AG04449 (cell line): Measurements from ENCODE around the gene RNF19B.
A peak's percentile ranks its signal among the peaks of the same experiment; 100 is the strongest.

ENCODE experiments used
- CTCF ChIA-PET: fragments of 350-600 bp; formaldehyde crosslinking; extraction: SDS; loops from one replicate; lab custom pipeline; 2021; ENCODE audit warnings: antibody characterized with exemption; lab: Yijun Ruan, JAX
- POLR2A ChIA-PET: fragments of 400-600, 350-600 bp; formaldehyde crosslinking; extraction: SDS; loops from one replicate; lab custom pipeline; 2020; ENCODE audit warnings: antibody characterized with exemption, inconsistent platforms; lab: Yijun Ruan, JAX
- DNase-seq: peaks from one replicate; pipeline ENCODE4 v3.0.0-alpha.2; 2010; ENCODE audit warnings: low read depth, low spot score
- H3K4me3 ChIP-seq: 2 replicates; pipeline ENCODE4 v1.5.1; 2011; ENCODE audit warnings: low read depth, mild to moderate bottlenecking, control low read depth, low read length
- TF ChIP-seq, protein P1 (sequence below): IDR thresholded peaks from one replicate; pipeline ENCODE4 v1.5.1; 2011; ENCODE audit warnings: mild to moderate bottlenecking, moderate library complexity, low read length, control low read depth, inconsistent platforms; ENCODE audit not compliant: insufficient read depth; ENCODE audit errors: missing control alignments

RNF19B gene

DNA sequence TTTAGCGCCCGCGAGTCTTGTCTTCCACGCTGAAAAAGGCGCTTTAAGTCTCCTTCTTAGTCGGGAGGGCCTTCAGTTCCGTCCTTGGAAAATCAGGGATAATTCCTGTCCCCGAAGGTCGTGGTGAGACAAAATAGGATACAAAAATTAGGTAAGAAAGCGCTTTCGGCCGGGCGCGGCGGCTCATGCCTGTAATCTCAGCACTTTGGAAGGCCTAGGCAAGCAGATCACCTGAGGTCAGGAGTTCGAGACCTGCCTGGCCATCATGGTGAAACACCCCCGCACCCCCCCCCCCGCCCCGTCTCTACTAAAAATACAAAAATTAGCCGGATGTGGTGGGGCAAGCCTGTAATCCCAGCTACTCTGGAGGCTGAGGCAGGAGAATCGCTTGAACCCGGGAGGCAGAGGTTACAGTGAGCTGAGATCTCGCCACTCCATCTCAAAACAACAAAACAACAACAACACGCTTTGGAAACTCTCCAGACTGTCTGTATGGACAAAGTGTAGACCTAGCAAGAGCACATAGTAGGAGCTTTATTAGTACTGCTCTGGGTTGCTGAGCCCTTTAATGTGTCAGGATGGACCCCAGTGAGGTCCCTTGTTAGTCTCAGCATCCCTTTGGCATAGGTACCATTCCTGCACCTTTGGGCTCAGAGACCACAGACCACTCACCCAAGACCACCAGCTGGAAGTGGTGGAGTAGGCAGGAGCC is 62.6 kb downstream of the RNF19B start:
- DNase-seq, result no peak
- TF ChIP-seq, protein P1, sequence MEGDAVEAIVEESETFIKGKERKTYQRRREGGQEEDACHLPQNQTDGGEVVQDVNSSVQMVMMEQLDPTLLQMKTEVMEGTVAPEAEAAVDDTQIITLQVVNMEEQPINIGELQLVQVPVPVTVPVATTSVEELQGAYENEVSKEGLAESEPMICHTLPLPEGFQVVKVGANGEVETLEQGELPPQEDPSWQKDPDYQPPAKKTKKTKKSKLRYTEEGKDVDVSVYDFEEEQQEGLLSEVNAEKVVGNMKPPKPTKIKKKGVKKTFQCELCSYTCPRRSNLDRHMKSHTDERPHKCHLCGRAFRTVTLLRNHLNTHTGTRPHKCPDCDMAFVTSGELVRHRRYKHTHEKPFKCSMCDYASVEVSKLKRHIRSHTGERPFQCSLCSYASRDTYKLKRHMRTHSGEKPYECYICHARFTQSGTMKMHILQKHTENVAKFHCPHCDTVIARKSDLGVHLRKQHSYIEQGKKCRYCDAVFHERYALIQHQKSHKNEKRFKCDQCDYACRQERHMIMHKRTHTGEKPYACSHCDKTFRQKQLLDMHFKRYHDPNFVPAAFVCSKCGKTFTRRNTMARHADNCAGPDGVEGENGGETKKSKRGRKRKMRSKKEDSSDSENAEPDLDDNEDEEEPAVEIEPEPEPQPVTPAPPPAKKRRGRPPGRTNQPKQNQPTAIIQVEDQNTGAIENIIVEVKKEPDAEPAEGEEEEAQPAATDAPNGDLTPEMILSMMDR, result no peak
- CTCF ChIA-PET, result interaction anchor here (0.9 to 1.3 kb wide), 3 partner anchors 10 to 30 kb away, joined by 3 to 4 read pairs (median 3); no protein-coding TSS in a partner anchor
- peak overlapping the region; percentile 63 for H3K4me3 ChIP-seq
- POLR2A ChIA-PET, result no interaction called here

DNA sequence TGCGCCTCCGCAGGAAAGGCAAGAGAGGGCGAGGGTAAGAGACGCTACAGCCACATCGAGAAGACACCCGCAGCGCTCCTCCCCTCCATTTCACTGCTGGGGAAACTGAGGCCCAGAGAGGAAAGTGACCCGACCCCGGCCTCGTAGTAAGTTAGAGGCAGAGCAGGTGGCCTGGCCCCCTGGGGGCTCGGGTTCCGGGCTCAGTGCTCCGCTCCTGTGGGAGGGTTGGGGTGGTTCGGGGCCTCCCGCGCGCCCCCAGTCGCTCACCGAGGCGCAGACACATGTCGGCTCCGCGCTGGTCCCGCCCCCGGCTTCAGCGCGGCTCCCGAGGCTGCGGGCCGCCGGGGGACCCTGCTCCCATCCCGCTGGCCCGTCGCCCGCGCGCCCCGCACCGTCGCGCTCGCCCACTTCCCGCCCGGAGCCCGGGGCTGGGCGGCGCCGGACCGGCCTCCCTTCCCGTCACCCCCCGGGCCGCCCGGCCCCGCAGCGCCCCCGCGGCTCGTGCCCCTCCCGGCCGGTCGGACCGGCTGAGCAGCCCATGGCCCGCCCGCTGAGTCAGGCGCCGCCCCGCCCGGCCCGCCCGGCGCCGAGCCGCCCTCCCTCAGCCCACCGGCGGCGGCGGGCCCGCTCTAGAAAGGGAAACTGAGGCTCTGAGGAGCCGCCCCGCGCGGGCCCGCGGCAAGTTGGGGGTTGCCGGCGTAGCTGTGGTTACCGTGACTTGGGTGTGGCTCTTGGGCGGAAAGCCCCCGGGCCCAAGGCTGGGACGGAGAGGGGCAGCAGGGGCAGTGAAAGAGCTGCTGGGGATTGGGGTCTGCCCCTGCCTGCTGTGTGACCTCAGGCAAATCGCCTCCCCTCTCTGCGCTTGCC is 63.4 kb downstream of the RNF19B start, which contains the start of gene TMEM54:
TSS of gene TMEM54 (minus strand) at position 434 of the 867 bp plus-strand sequence. CDS start at position 283, 151 bp downstream.
- peak within 1 kb of the TSS; percentile 63 for H3K4me3 ChIP-seq
- ChIA-PET POLR2A (no interaction called here), CTCF (interaction anchor here (0.9 to 1.3 kb wide), 4 partner anchors 9 to 29 kb away, joined by 3 to 4 read pairs (median 3); no protein-coding TSS in a partner anchor)
- DNase-seq, result no peak
- TF ChIP-seq, protein P1, result no peak

DNA sequence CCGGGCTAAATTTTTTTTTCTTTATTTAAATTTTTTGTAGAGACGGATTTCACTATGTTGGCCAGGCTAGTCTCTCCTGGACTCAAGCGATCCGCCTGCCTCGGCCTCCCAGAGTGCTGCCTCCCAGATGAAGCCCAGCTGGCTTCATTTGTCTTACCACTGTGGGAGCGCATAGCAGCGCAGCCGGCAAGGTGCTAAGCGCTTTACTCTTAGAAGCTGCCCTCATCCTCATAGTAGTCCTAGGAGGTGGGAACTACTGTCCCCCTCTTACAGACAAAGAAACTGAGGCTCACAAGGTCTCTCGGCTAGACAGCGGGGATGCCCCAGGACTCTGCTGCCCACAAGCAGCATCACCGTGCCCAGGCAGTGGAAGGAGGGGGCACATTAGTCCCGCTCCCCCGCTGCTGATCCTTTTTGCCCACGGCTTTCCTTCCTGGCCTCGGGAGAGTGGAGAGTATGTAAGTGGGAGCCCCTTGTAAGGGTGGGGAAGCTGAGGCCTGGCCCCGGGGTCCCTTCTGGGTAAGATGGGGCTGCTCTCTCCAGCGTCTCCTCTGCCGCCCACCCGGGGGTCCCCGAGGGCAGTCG is 64.1 kb downstream of the RNF19B start:
- peak overlapping the region; percentile 63 for H3K4me3 ChIP-seq
- CTCF ChIA-PET, result interaction anchor here (1.2 to 4.6 kb wide), 4 partner anchors 9 to 155 kb away, joined by 3 to 29 read pairs (median 8); partner anchors contain the start of gene HPCA
- DNase-seq, result no peak
- TF ChIP-seq, protein P1, result no peak
- POLR2A ChIA-PET, result no interaction called here

DNA sequence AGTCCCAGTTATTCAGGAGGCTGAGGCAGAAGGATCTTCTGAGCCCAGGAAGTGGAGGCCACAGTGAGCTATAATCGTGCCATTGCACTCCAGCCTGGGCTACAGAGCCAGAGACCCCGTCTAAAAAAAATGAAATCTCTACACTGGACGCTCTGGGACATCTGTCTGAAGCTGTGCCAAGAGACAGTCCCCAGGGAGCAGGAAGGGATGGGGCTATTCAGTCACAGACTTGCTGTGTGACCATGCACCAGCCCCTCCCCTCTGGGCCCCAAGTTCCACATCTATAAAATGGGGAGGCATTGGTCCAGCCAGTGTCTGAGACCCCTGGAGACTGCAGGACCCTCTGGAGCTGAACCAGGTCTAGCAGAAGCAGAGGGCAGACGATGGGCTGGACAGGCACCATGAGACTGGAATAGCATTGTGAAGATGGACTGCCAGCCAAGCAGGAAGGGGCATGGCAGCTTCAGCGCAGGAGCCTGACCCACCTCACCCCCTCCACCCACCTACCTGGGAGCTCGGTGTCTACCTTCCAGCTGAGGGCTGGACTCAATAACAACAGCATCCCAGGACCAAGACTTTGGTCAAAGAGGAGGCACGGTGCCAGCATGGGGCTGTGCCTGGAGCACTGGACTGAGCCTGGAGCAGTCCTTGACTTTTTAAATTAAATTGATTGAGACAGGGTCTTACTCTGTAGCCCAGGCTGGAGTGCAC is 64.9 kb downstream of the RNF19B start:
- H3K4me3 ChIP-seq, result no peak overlapping the region
- CTCF ChIA-PET, result interaction anchor here (0.8 to 4.6 kb wide), 7 partner anchors 8 to 187 kb away, joined by 3 to 29 read pairs (median 4); partner anchors contain the start of gene HPCA
- no peak for DNase-seq
- POLR2A ChIA-PET, result no interaction called here
- TF ChIP-seq, protein P1, result no peak

DNA sequence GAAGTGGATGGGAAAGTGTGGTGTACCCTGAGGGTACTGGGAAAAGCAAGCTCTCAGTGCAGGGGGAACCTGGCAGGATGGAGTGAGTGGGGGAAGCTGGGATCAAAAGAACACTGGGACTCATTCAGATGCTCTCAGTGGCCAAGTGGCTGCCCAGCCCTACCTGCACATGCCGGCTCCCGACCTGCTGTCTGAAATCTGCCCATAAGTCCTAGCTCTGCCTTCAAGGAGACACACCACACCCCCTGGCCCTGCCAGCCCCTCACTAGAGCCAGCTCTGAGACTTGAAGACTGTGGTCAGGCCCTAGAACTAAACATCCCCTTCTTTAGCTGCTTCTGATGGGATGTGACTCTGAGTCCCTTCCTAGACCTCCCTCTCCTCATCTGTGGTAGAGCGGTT is 65.7 kb downstream of the RNF19B start:
- TF ChIP-seq, protein P1, result no peak
- CTCF ChIA-PET, result interaction anchor here (0.8 to 4.6 kb wide), 6 partner anchors 11 to 196 kb away, joined by 3 to 29 read pairs (median 5); partner anchors contain the start of gene HPCA
- POLR2A ChIA-PET, result interaction anchor here (0.9 kb wide), 1 partner anchor 182 kb away, joined by 4 read pairs; the partner anchor contains the start of gene AZIN2
- DNase-seq, result no peak
- H3K4me3 ChIP-seq, result no peak overlapping the region
